Esophagus (tissue), 2 donors: ENCODE data around the gene LILRB1. TPM values are rescaled to one million over a fixed set of nuclear protein-coding genes. Genes with fewer than 3 reads are reported as not detected.
"Not testable (repeated sequence)": the region's sequence is repeated elsewhere in the genome, so short reads cannot be mapped to it uniquely, and the experiment has no call there.

Experiments used
- H3K27ac ChIP-seq, 2 donors: one replicate each; pipeline ENCODE4 v1.5.1; 2013; ENCODE audit warnings: low read depth in 2 of 2, mild to moderate bottlenecking in 2 of 2, inconsistent platforms in 1 of 2, low read length in 1 of 2, moderate library complexity in 1 of 2
- H3K27me3 ChIP-seq, 2 donors: one replicate each; pipeline ENCODE4 v1.6.1; 2013; ENCODE audit warnings: low read length in 2 of 2, control low read depth in 1 of 2, mild to moderate bottlenecking in 1 of 2; ENCODE audit not compliant: insufficient read depth in 2 of 2, control insufficient read depth in 1 of 2
- H3K36me3 ChIP-seq, 2 donors: one replicate each; pipeline ENCODE4 v1.6.1; 2013; ENCODE audit warnings: low read length in 1 of 2; ENCODE audit not compliant: control insufficient read depth in 2 of 2, insufficient read depth in 2 of 2
- H3K4me1 ChIP-seq, 2 donors: one replicate each; pipeline ENCODE4 v1.6.1; 2013; ENCODE audit warnings: low read length in 1 of 2; ENCODE audit not compliant: control insufficient read depth in 2 of 2, insufficient read depth in 2 of 2
- H3K4me3 ChIP-seq, 2 donors: one replicate each; pipeline ENCODE4 v1.5.1; 2013; ENCODE audit warnings: low read length in 2 of 2, mild to moderate bottlenecking in 2 of 2, low read depth in 1 of 2, moderate library complexity in 1 of 2
- H3K9me3 ChIP-seq, 2 donors: one replicate each; pipeline ENCODE4 v1.6.1; 2013; ENCODE audit warnings: mild to moderate bottlenecking in 2 of 2, low read depth in 1 of 2, low read length in 1 of 2, moderate library complexity in 1 of 2; ENCODE audit not compliant: control insufficient read depth in 2 of 2, insufficient read depth in 1 of 2
- WGBS, 2 donors: extraction: QIAGEN DNeasy Blood & Tissue Kit; methylation state at CpG; one replicate each; pipeline ENCODE4 v1.1.7; 2013; 5-methylcytosine and 5-hydroxymethylcytosine counted together
- polyA plus RNA-seq, 2 donors: library from polyadenylated mRNA; stranded (reverse); fragments of 200-250 nt; gene quantifications; one replicate each; pipeline ENCODE4 v1.2.3, GENCODE V29; 2013
- donor health status: healthy with polysubstance abuse.
- donor health status: Bipolar disorder and iron deficiency.

Gene LILRB1
- under 1 TPM; 0.46 to 0.55 TPM for polyA plus RNA-seq

DNA sequence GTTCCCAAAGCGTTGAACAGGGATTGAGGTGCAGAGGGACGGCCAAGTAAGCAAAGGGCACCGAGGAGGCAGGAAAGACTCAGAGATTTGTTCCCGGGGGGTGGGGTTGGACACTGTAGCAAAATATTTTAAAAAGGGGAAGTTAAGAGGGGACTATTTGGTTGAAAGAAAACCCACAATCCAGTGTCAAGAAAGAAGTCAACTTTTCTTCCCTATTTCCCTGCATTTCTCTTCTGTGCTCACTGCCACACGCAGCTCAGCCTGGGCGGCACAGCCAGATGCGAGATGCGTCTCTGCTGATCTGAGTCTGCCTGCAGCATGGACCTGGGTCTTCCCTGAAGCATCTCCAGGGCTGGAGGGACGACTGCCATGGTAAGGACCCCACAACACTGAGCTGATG is at the start of gene LILRB1:
Gene LILRB1, plus strand, starts transcription at position 223 of the 400 bp plus-strand sequence. CDS start 590 bp downstream, outside the sequence.
- WGBS, 2 donors = 65% methylated on average over 9 of the region's 9 CpGs
- H3K36me3 ChIP-seq, H3K27ac ChIP-seq, H3K27me3 ChIP-seq, H3K4me3 ChIP-seq, H3K4me1 ChIP-seq, H3K9me3 ChIP-seq: not testable (repeated sequence)

DNA sequence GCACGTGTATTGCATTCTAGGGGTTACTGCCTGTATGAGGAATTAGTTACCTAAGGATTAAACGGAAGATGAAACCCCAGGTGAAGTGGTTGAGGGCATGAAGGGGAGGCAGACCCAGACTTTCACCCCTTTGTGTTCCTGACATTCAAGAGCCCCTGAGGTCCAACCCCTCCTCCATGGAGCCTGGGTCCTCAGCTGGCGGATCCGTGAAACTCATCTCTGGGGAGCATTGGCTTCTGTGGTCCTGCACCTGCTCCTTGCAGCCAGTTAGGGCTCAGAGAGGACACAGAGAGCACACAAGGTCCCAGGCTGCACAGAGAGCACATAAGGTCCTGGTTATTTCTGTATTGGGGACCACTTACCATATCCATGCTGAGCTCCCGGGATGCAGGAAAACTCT is 43.9 kb upstream of the LILRB1 start:
- Histone ChIP-seq H3K36me3 (no peaks in the 10 kb centered on the region), H3K4me1 (no peaks in the 10 kb centered on the region), H3K27ac (no peak overlapping the region), H3K4me3 (no peak overlapping the region), H3K27me3 (no peaks in the 10 kb centered on the region), H3K9me3 (peaks cover 0 to 8% of the 10 kb centered on the region in 2 donors)
- 67 to 71% methylated on average over 5 of the region's 5 CpGs for WGBS, 2 donors

DNA sequence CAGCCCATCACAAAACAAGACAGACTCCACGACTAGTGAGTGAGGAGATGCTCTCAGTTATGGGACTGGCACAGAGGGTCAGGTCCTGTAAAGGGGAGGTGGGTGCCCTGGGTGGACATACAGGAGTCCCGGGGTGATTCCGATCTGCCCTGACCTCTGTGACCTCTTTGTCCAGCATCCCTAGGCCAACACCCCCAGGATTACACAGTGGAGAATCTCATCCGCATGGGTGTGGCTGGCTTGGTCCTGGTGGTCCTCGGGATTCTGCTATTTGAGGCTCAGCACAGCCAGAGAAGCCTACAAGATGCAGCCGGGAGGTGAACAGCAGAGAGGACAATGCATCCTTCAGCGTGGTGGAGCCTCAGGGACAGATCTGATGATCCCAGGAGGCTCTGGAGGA is 43.3 kb upstream of the LILRB1 start:
- H3K36me3 ChIP-seq = no peaks in the 10 kb centered on the region
- no peak overlapping the region for H3K27ac ChIP-seq
- peaks cover 0 to 8% of the 10 kb centered on the region in 2 donors for H3K9me3 ChIP-seq
- H3K4me1 ChIP-seq = no peaks in the 10 kb centered on the region
- 66 to 67% methylated on average over 7 of the region's 7 CpGs for WGBS, 2 donors
- H3K4me3 ChIP-seq = no peak overlapping the region
- H3K27me3 ChIP-seq = no peaks in the 10 kb centered on the region

DNA sequence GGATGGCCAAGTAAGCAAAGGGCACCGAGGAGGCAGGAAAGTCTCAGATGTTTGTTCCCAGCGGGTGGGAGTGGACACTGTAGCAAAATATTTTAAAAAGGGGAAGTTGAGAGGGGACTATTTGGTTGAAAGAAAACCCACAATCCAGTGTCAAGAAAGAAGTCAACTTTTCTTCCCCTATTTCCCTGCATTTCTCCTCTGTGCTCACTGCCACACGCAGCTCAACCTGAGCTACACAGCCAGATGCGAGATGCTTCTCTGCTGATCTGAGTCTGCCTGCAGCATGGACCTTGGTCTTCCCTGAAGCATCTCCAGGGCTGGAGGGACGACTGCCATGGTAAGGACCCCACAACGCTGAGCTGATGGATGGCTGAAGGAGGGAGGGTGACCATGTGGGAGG is 36.8 kb upstream of the LILRB1 start, which contains the start of gene LILRA1:
Gene LILRA1, plus strand, starts transcription at position 188 of the 400 bp plus-strand sequence. CDS start 613 bp downstream, outside the sequence.
- not testable (repeated sequence) for H3K9me3 ChIP-seq, H3K4me1 ChIP-seq, H3K27ac ChIP-seq, H3K4me3 ChIP-seq, H3K27me3 ChIP-seq, H3K36me3 ChIP-seq
- 56% methylated on average over 6 of the region's 6 CpGs for WGBS, 2 donors

GRCh38 chr19:54593931-54594626 is 36.2 kb upstream of the LILRB1 start:
- not testable (repeated sequence) for H3K27ac ChIP-seq, H3K27me3 ChIP-seq, H3K4me3 ChIP-seq, H3K36me3 ChIP-seq, H3K4me1 ChIP-seq, H3K9me3 ChIP-seq
- 72 to 73% methylated on average over 8 to 9 of the region's 9 CpGs for WGBS, 2 donors

DNA sequence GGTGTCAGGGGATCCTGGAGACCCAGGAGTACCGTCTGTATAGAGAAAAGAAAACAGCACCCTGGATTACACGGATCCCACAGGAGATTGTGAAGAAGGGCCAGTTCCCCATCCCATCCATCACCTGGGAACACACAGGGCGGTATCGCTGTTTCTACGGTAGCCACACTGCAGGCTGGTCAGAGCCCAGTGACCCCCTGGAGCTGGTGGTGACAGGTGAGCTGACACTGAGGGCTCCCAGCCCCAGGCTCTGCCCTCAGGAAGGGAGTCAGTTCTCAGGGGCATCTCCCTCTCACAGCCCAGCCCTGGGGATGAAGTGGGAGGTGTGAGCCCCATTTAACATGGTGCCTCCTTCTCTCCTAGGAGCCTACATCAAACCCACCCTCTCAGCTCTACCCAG is 35.5 kb upstream of the LILRB1 start:
- WGBS, 2 donors = 82 to 88% methylated on average over 5 of the region's 5 CpGs
- no peak overlapping the region for H3K27ac ChIP-seq
- no peaks in the 10 kb centered on the region for H3K36me3 ChIP-seq
- H3K9me3 ChIP-seq = peaks cover 0 to 7% of the 10 kb centered on the region in 2 donors
- H3K27me3 ChIP-seq = no peaks in the 10 kb centered on the region
- H3K4me1 ChIP-seq = no peaks in the 10 kb centered on the region
- no peak overlapping the region for H3K4me3 ChIP-seq

DNA sequence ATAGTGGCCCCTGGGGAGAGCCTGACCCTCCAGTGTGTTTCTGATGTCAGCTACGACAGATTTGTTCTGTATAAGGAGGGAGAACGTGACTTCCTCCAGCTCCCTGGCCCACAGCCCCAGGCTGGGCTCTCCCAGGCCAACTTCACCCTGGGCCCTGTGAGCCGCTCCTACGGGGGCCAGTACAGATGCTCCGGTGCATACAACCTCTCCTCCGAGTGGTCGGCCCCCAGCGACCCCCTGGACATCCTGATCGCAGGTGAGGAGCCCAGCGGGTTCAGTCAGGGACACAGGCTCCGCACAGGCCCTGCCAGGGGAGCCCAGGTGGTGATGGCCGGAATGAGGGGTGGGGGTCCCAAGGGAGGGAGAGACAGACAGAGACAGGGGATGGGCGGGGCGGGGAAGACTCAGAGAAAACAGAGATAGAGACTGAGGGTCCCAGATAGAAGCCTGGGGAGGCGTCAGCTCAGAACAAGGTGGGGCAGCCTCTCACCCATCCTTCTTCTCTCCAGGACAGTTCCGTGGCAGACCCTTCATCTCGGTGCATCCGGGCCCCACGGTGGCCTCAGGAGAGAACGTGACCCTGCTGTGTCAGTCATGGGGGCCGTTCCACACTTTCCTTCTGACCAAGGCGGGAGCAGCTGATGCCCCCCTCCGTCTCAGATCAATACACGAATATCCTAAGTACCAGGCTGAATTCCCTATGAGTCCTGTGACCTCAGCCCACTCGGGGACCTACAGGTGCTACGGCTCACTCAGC is 34.4 kb upstream of the LILRB1 start:
- not testable (repeated sequence) for H3K9me3 ChIP-seq, H3K27me3 ChIP-seq, H3K36me3 ChIP-seq, H3K4me3 ChIP-seq, H3K4me1 ChIP-seq, H3K27ac ChIP-seq
- 88% methylated on average over 26 of the region's 26 CpGs for WGBS, 2 donors

- Histone ChIP-seq H3K36me3 (no peaks in the 10 kb centered on the region), H3K4me3 (no peak overlapping the region), H3K27ac (no peak overlapping the region), H3K27me3 (no peaks in the 10 kb centered on the region), H3K4me1 (no peaks in the 10 kb centered on the region), H3K9me3 (peaks cover 0 to 4% of the 10 kb centered on the region in 2 donors)
- WGBS, 2 donors = 65 to 68% methylated on average over 5 of the region's 5 CpGs
Measured at GRCh38 chr19:54600212-54600611, 30.1 kb upstream of the LILRB1 start.

DNA sequence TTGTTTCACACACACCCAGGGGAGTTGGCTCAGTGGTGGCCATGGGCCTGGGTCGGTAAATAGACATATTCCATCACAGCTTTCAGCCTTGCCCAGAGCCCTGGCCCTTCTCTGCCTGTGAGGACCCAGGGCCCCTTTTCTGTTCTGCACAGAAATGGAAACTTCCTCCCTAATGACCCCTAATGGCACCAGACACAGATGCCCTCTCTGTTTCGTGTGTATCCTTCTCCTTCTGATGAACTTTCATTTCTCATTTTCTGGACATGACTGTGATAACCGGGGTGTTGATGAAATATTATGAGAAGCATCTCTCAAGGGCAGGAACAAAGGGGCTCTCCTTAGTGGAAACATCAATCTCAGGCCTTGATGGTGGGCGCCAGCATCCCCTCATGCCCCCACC is 24.1 kb upstream of the LILRB1 start:
- H3K36me3 ChIP-seq = no peaks in the 10 kb centered on the region
- no peaks in the 10 kb centered on the region for H3K4me1 ChIP-seq
- 55 to 61% methylated on average over 4 of the region's 4 CpGs for WGBS, 2 donors

More for the DNA sequence above, 24.1 kb upstream of the LILRB1 start:
- Histone ChIP-seq H3K27ac (no peak overlapping the region), H3K4me3 (no peak overlapping the region), H3K27me3 (peaks cover 0 to 4% of the 10 kb centered on the region in 2 donors), H3K9me3 (peaks cover 0 to 9% of the 10 kb centered on the region in 2 donors)
